HL-60 (cell line): Measurements from ENCODE around the gene RAC3.

Experiments
- DNase-seq, 2 experiments: peaks; one replicate each; pipeline ENCODE4 v3.0.0-alpha.2; 2010 to 2020; ENCODE audit warnings: low read depth in 1 of 2, low spot score in 1 of 2
- H3K27ac ChIP-seq: fragments of 250-450 bp; sonication (Bioruptor Pico); replicated peaks from 2 replicates; pipeline ENCODE4 v1.5.1; 2020; ENCODE audit warnings: mild to moderate bottlenecking, moderate library complexity
- H3K27me3 ChIP-seq: fragments of 250-450 bp; sonication (Bioruptor Pico); 2 replicates; pipeline ENCODE4 v1.5.1; 2021; ENCODE audit warnings: mild to moderate bottlenecking, moderate library complexity; ENCODE audit not compliant: insufficient read depth, poor library complexity, severe bottlenecking
- H3K4me3 ChIP-seq: replicated peaks from 2 replicates; pipeline ENCODE4 v1.5.1; 2011; ENCODE audit warnings: mild to moderate bottlenecking, control low read depth, low read length; ENCODE audit not compliant: insufficient read depth
- CTCF ChIP-seq: IDR thresholded peaks from one replicate; pipeline ENCODE4 v1.5.1; 2011; ENCODE audit warnings: low read length, control low read depth, inconsistent platforms; ENCODE audit not compliant: insufficient read depth
- GABPA ChIP-seq: IDR thresholded peaks from 2 replicates; pipeline ENCODE4 v1.6.1; 2012; ENCODE audit warnings: low read depth
- POLR2AphosphoS5 ChIP-seq: IDR thresholded peaks from 2 replicates; pipeline ENCODE4 v1.6.1; 2012; ENCODE audit warnings: low read depth
- REST ChIP-seq: IDR thresholded peaks from 2 replicates; pipeline ENCODE4 v1.6.1; 2012; ENCODE audit warnings: low read depth; ENCODE audit not compliant: insufficient replicate concordance
- SPI1 ChIP-seq: IDR thresholded peaks from 2 replicates; pipeline ENCODE4 v1.6.1; 2012; ENCODE audit warnings: low read depth, mild to moderate bottlenecking, borderline replicate concordance

The RAC3 gene

GRCh38 chr17:82052638-82053059 lies 21.2 kb downstream of the RAC3 start:
- no peak for DNase-seq
- H3K27ac ChIP-seq = peak overlapping the region; percentile 55
- H3K27me3 ChIP-seq = no peaks in the 10 kb centered on the region
- peak overlapping the region; percentile 78 for H3K4me3 ChIP-seq
- TF ChIP-seq GABPA (no peak), SPI1 (no peak), CTCF (no peak), REST (no peak), POLR2AphosphoS5 (no peak)

- Histone ChIP-seq H3K27me3 (no peaks in the 10 kb centered on the region), H3K4me3 (peak overlapping the region; percentile 78; the same call in 1 of the 2 replicates), H3K27ac (no peak overlapping the region; the same call in 1 of the 2 replicates)
- TF ChIP-seq GABPA (no peak), SPI1 (no peak), POLR2AphosphoS5 (no peak), REST (no peak), CTCF (no peak)
- DNase-seq = no peak
Observed at GRCh38 chr17:82053130-82053529, 21.7 kb downstream of the RAC3 start.

- no peak for DNase-seq
- no peak for TF ChIP-seq CTCF
- no peak for TF ChIP-seq POLR2AphosphoS5
- no peak for TF ChIP-seq GABPA
- TF ChIP-seq SPI1 = no peak
- no peak for TF ChIP-seq REST
- Histone ChIP-seq H3K27ac (no peak overlapping the region), H3K4me3 (no peak overlapping the region), H3K27me3 (no peaks in the 10 kb centered on the region)
Observed at GRCh38 chr17:82053556-82054263, 22.2 kb downstream of the RAC3 start.
